Fibroblast of lung (primary cell): Measurements from ENCODE around the gene CASQ2. TPM values are rescaled to one million over a fixed set of nuclear protein-coding genes. Genes with fewer than 3 reads are reported as not detected.

ENCODE experiments used
- DNase-seq, 2 donors: peaks; one replicate each; pipeline versions ENCODE4 v3.0.0 to v3.0.0-alpha.2; 2010; ENCODE audit warnings: low read depth in 2 of 2
- H2AFZ ChIP-seq: 2 replicates; pipeline ENCODE4 v1.5.1; 2012; ENCODE audit warnings: low read length, control low read depth, inconsistent platforms
- H3K27ac ChIP-seq: 2 replicates; pipeline ENCODE4 v1.5.1; 2011; ENCODE audit warnings: low read length, control low read depth; ENCODE audit not compliant: insufficient read depth
- H3K27me3 ChIP-seq: 2 replicates; pipeline ENCODE4 v1.5.1; 2011; ENCODE audit warnings: mild to moderate bottlenecking, low read length; ENCODE audit not compliant: control insufficient read depth, insufficient read depth
- H3K36me3 ChIP-seq: 2 replicates; pipeline ENCODE4 v1.5.1; 2011; ENCODE audit warnings: low read length; ENCODE audit not compliant: control insufficient read depth, insufficient read depth
- H3K4me1 ChIP-seq: 2 replicates; pipeline ENCODE4 v1.5.1; 2011; ENCODE audit warnings: low read length; ENCODE audit not compliant: control insufficient read depth, insufficient read depth; ENCODE audit errors: extremely low read depth
- H3K4me2 ChIP-seq: 2 replicates; pipeline ENCODE4 v1.5.1; 2011; ENCODE audit warnings: low read length, control low read depth; ENCODE audit not compliant: insufficient read depth; ENCODE audit errors: extremely low read depth
- H3K4me3 ChIP-seq, 4 experiments: fragments of 200-600 bp in 1 of 4; sonication (generic) in 1 of 4; replicated peaks in 1 of 4; 2 replicates each; pipeline ENCODE4 v1.5.1; 2011 to 2016; ENCODE audit warnings: low read length in 4 of 4, low read depth in 3 of 4, mild to moderate bottlenecking in 3 of 4, control low read depth in 2 of 4, inconsistent platforms in 1 of 4, mixed read lengths in 1 of 4; ENCODE audit not compliant: insufficient read depth in 1 of 4; ENCODE audit errors: control extremely low read depth in 1 of 4
- H3K79me2 ChIP-seq: 2 replicates; pipeline ENCODE4 v1.5.1; 2012; ENCODE audit warnings: mild to moderate bottlenecking, low read length, inconsistent platforms; ENCODE audit not compliant: control insufficient read depth, insufficient read depth
- H3K9ac ChIP-seq: 2 replicates; pipeline ENCODE4 v1.5.1; 2011; ENCODE audit warnings: mild to moderate bottlenecking, low read length, control low read depth; ENCODE audit not compliant: insufficient read depth
- H3K9me3 ChIP-seq: 2 replicates; pipeline ENCODE4 v1.5.1; 2012; ENCODE audit warnings: low read depth, low read length; ENCODE audit not compliant: control insufficient read depth, insufficient read depth
- H4K20me1 ChIP-seq: 2 replicates; pipeline ENCODE4 v1.5.1; 2011; ENCODE audit warnings: low read length; ENCODE audit not compliant: control insufficient read depth, insufficient read depth; ENCODE audit errors: extremely low read depth
- CTCF ChIP-seq, 2 donors: IDR thresholded peaks in 1 of 2; conservative IDR thresholded peaks in 1 of 2; 1 replicate in 1 of 2; 2 replicates in 1 of 2; pipeline ENCODE4 v1.5.1; 2011 to 2012; ENCODE audit warnings: low read length in 2 of 2, control low read depth in 1 of 2, inconsistent platforms in 1 of 2, low read depth in 1 of 2, mild to moderate bottlenecking in 1 of 2
- EZH2 ChIP-seq: IDR thresholded peaks from 2 replicates; pipeline ENCODE4 v1.5.1; 2012; ENCODE audit warnings: low read length, control low read depth, mild to moderate bottlenecking; ENCODE audit errors: missing control alignments
- polyA plus RNA-seq, 2 donors: library from polyadenylated mRNA; depleted of rRNA in 1 of 2; stranded (reverse) in 1 of 2; unstranded in 1 of 2; fragments of >200 nt; gene quantifications; 2 replicates each; pipeline ENCODE4 v1.2.1, GENCODE V29; 2011 to 2012; ENCODE audit warnings: missing spikeins in 1 of 2
- total RNA-seq: library from RNA; depleted of rRNA; stranded (reverse); fragments of >200 nt; gene quantifications from 2 replicates; pipeline ENCODE4 v1.2.1, GENCODE V29; 2014

The CASQ2 gene
- total and polyA plus RNA-seq, 2 donors (not counting 1 experiment from before 2014, with no cell fraction given), result 0.03 TPM; not detected in 1

GRCh38 chr1:115726161-115726560, 42.4 kb downstream of the CASQ2 start:
- no peaks in the 10 kb centered on the region for H3K79me2 ChIP-seq
- H3K9ac ChIP-seq, result no peak overlapping the region
- H3K4me1 ChIP-seq, result peaks cover 14% of the 10 kb centered on the region
- no peak overlapping the region for H3K27ac ChIP-seq
- H2AFZ ChIP-seq, result no peak overlapping the region
- no peaks in the 10 kb centered on the region for H4K20me1 ChIP-seq
- H3K4me3 ChIP-seq, result no peak overlapping the region
- no peaks in the 10 kb centered on the region for H3K36me3 ChIP-seq
- H3K9me3 ChIP-seq, result no peaks in the 10 kb centered on the region
- no peak overlapping the region for H3K4me2 ChIP-seq
- DNase-seq, result peak in 1 of 2 donors; percentile 58
- H3K27me3 ChIP-seq, result no peaks in the 10 kb centered on the region
- TF ChIP-seq CTCF (conservative IDR thresholded peaks at IDR 0.05 in 1 of 2, IDR thresholded peaks at IDR 0.05 in 1 of 2; ENCODE audit: low read depth in 1 of 2, low read length in 2 of 2) (no peak), EZH2 (no peak)

- Histone ChIP-seq H3K9me3 (no peaks in the 10 kb centered on the region), H3K27ac (no peak overlapping the region), H3K79me2 (no peaks in the 10 kb centered on the region), H2AFZ (no peak overlapping the region), H4K20me1 (no peaks in the 10 kb centered on the region), H3K4me1 (peaks cover 14% of the 10 kb centered on the region), H3K4me3 (no peak overlapping the region), H3K27me3 (no peaks in the 10 kb centered on the region), H3K36me3 (no peaks in the 10 kb centered on the region), H3K9ac (no peak overlapping the region), H3K4me2 (no peak overlapping the region)
- TF ChIP-seq CTCF (conservative IDR thresholded peaks at IDR 0.05 in 1 of 2, IDR thresholded peaks at IDR 0.05 in 1 of 2; ENCODE audit: low read depth in 1 of 2, low read length in 2 of 2) (no peak), EZH2 (no peak)
- peak in 1 of 2 donors; percentile 55 for DNase-seq
These were observed 42.9 kb downstream of the CASQ2 start for GRCh38 chr1:115725600-115725999.

- Histone ChIP-seq H3K4me2 (no peak overlapping the region), H3K27ac (no peak overlapping the region), H2AFZ (no peak overlapping the region), H3K27me3 (no peaks in the 10 kb centered on the region), H4K20me1 (no peaks in the 10 kb centered on the region), H3K79me2 (no peaks in the 10 kb centered on the region), H3K9me3 (no peaks in the 10 kb centered on the region), H3K4me3 (no peak overlapping the region), H3K4me1 (peaks cover 14% of the 10 kb centered on the region), H3K9ac (no peak overlapping the region), H3K36me3 (no peaks in the 10 kb centered on the region)
- TF ChIP-seq EZH2 (no peak), CTCF (conservative IDR thresholded peaks at IDR 0.05 in 1 of 2, IDR thresholded peaks at IDR 0.05 in 1 of 2; ENCODE audit: low read depth in 1 of 2, low read length in 2 of 2) (no peak)
- no peak for DNase-seq
These were observed 44.8 kb downstream of the CASQ2 start for GRCh38 chr1:115723756-115724155.
